ENCODE results near the gene DPP6. TPM values are rescaled to one million over a fixed set of nuclear protein-coding genes. Genes with fewer than 3 reads are reported as not detected.

Gene DPP6
- total RNA-seq, 1 donor from 2014 or later: 1.2 TPM

- H3K4me3 ChIP-seq (ENCODE audit: low read depth, low read length): no peak overlapping the region
- TF ChIP-seq, protein P1, sequence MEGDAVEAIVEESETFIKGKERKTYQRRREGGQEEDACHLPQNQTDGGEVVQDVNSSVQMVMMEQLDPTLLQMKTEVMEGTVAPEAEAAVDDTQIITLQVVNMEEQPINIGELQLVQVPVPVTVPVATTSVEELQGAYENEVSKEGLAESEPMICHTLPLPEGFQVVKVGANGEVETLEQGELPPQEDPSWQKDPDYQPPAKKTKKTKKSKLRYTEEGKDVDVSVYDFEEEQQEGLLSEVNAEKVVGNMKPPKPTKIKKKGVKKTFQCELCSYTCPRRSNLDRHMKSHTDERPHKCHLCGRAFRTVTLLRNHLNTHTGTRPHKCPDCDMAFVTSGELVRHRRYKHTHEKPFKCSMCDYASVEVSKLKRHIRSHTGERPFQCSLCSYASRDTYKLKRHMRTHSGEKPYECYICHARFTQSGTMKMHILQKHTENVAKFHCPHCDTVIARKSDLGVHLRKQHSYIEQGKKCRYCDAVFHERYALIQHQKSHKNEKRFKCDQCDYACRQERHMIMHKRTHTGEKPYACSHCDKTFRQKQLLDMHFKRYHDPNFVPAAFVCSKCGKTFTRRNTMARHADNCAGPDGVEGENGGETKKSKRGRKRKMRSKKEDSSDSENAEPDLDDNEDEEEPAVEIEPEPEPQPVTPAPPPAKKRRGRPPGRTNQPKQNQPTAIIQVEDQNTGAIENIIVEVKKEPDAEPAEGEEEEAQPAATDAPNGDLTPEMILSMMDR (conservative IDR thresholded peaks at IDR 0.05; ENCODE audit: low read depth, low read length): no peak
- no peak for DNase-seq (ENCODE audit: low read depth)
Measured at GRCh38 chr7:154843670-154844237, 791.6 kb downstream of the DPP6 start.

DNA sequence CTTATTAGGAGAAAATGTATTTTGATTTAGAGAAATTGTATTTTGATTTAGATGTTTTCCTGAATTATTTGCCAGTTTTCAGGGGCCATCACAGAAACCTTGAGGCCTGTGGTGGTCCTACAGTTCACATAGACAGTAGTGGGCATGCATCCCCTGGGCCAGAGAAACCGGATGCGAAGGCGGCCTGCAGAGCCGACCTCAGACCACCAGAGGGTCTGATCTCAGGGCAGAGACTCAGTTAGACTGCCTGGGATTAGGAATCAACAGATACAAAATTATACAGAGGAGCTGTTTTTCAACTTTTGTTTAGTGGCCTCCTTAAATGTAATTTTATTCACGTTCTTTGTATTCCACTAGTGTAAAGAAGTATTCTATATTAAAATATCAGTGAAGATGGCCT, 792.3 kb downstream of the DPP6 start:
- DNase-seq (ENCODE audit: low read depth): no peak
- TF ChIP-seq, protein P1 (conservative IDR thresholded peaks at IDR 0.05; ENCODE audit: low read depth, low read length): no peak
- no peak overlapping the region for H3K4me3 ChIP-seq (ENCODE audit: low read depth, low read length)

DNA sequence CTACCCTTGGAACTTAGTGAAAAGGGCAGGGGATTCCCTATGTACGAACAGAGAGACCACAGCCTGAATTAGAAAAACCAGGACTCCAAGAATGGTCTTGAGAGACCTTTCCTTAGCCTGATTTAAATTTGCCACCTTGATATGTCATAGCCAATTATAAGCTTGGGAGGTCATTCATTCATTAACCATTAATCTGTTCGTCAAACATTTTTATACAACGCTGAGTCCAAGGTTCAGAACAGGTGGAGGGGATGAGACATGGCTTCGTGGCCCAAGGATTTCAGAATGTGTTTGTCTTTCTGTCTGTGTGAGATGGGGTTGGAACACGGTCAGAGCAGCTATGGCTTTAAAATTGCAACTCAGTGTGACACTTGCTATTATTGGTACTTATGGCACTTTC, 792.8 kb downstream of the DPP6 start:
- no peak overlapping the region for H3K4me3 ChIP-seq (ENCODE audit: low read depth, low read length)
- TF ChIP-seq, protein P1 (conservative IDR thresholded peaks at IDR 0.05; ENCODE audit: low read depth, low read length): no peak
- no peak for DNase-seq (ENCODE audit: low read depth)

- no peak for DNase-seq (ENCODE audit: low read depth)
- TF ChIP-seq, protein P1 (conservative IDR thresholded peaks at IDR 0.05; ENCODE audit: low read depth, low read length): no peak
- H3K4me3 ChIP-seq (ENCODE audit: low read depth, low read length): no peak overlapping the region
Measured at GRCh38 chr7:154848464-154848863, 796.3 kb downstream of the DPP6 start.

GRCh38 chr7:154852205-154852604, 800.0 kb downstream of the DPP6 start:
- TF ChIP-seq, protein P1 (conservative IDR thresholded peaks at IDR 0.05; ENCODE audit: low read depth, low read length): no peak
- H3K4me3 ChIP-seq (ENCODE audit: low read depth, low read length): no peak overlapping the region
- DNase-seq (ENCODE audit: low read depth): no peak

DNA sequence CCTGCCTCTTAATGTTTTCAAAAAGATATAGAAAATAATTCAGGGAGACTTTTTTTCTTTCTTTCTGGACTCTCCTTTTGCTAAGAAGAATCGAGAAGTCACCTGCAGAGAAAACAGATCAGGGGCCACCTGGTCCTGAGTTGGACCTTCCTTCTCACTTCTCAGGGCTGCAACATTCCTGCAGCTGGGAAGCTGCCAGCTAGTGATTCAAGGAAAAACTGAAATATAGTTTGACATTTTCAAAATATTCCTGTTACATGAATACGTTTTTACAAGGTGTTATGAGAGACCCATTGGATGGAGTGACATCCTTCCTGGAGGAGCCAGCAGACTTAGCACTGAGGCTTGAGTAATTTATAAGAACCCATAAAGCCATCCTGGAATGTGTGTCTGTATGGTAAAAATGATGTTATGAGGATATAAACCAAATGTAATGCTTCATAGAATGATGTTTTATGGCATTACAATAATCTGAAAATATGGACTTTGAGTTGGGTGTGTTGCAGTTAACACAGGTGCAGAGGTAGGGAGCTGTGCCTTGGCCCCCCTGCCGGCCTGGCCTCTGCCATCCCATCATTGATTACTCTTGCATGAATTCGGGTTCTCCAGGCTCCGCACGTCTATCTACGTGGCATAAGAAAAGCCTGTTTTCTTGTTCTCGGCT, 801.0 kb downstream of the DPP6 start:
- no peak overlapping the region for H3K4me3 ChIP-seq (ENCODE audit: low read depth, low read length)
- DNase-seq (ENCODE audit: low read depth): no peak
- TF ChIP-seq, protein P1 (conservative IDR thresholded peaks at IDR 0.05; ENCODE audit: low read depth, low read length): no peak

- H3K4me3 ChIP-seq (ENCODE audit: low read depth, low read length): no peak overlapping the region
- no peak for DNase-seq (ENCODE audit: low read depth)
- TF ChIP-seq, protein P1 (conservative IDR thresholded peaks at IDR 0.05; ENCODE audit: low read depth, low read length): no peak
Measured at GRCh38 chr7:154853727-154854095, 801.5 kb downstream of the DPP6 start.
